Measurements from ENCODE around the gene MRC2.
A peak's percentile ranks its signal among the peaks of the same experiment; 100 is the strongest.

The MRC2 gene

DNA sequence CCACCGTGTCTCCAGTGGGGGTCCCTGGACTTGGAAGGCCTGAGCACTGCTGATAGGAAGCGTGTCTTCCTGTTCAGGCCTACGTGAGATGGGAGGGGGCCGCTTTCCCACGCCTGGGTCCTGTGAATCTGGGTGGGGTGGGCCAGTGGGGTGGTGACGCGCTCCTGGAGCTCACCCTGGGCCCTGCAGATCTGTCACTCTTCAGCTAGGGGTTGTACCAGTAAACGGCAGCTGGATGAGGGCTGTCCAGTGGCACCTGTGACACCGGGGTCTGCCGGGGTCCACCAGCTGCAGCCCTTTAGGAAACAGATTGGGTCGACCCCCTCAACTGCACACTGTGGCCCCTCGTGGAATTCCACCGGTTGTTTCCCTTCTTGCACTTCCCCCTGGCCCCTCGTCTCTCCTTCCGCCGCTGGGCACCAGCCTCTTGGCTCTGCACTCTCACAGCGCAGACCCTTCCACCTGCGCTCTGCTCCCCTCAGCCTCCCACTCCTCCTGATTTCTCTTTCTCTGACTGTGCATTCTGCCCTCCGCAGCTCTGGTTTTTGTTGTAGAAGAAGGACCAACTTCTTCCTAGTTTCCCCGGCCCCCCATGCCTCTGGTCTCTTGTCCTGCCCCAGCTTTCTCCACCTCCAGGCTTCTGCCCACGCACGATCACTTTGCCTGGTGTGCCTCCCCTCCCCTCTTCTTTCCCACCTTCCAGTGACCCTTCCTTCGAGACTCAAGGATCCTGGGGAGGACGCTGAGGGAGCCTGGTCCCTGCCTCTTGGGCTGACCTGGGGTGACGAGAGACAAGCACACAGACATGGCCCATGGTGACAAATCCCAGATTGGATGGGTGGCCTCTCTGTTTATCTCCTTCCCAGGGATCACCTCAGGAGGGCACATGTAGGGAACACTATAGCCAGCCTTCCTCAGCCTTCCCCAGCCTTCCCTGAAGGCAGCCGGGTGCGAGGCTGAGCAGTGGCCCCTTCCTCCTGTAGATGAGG is 4.8 kb downstream of the MRC2 start:
- H3K27me3 Mint-ChIP-seq: peaks cover 37 to 45% of the 10 kb centered on the region in 2 donors
- H3K9me3 Mint-ChIP-seq: no peaks in the 10 kb centered on the region
- peaks cover 6 to 7% of the 10 kb centered on the region in 2 donors for H3K4me1 Mint-ChIP-seq (ENCODE audit: low read depth in 2 of 2)
- DNase-seq (no peak), ATAC-seq (replicated peaks) (no peak)
- no peak overlapping the region for H3K4me3 Mint-ChIP-seq
- H3K27ac Mint-ChIP-seq: no peak overlapping the region
- no peaks in the 10 kb centered on the region for H3K36me3 Mint-ChIP-seq (ENCODE audit: insufficient read depth)

DNA sequence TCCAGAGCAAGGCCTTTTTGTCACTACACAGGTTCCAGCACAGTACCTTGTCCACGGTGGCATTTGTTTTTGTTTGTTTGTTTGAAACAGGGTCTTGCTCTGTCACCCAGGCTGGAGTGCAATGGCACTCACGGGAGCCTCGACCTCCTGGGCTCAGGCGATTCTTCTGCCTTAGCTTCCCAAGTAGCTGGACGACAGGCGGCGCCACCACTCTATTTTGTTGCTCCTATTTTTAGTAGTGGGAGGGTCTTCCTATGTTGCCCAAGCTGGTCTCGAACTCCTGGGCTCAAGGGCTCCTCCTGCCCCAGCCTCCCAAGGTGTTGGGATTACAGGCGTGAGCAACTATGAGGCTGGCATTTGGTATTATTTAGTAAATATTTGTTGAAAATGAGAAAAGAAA is 10.3 kb downstream of the MRC2 start:
- H3K27me3 Mint-ChIP-seq: peaks cover 0 to 7% of the 10 kb centered on the region in 2 donors
- ATAC-seq (replicated peaks) (no peak), DNase-seq (no peak)
- H3K36me3 Mint-ChIP-seq (ENCODE audit: insufficient read depth): no peaks in the 10 kb centered on the region
- H3K9me3 Mint-ChIP-seq: no peaks in the 10 kb centered on the region
- H3K4me3 Mint-ChIP-seq: no peak overlapping the region
- no peak overlapping the region for H3K27ac Mint-ChIP-seq
- H3K4me1 Mint-ChIP-seq (ENCODE audit: low read depth in 2 of 2): no peaks in the 10 kb centered on the region

DNA sequence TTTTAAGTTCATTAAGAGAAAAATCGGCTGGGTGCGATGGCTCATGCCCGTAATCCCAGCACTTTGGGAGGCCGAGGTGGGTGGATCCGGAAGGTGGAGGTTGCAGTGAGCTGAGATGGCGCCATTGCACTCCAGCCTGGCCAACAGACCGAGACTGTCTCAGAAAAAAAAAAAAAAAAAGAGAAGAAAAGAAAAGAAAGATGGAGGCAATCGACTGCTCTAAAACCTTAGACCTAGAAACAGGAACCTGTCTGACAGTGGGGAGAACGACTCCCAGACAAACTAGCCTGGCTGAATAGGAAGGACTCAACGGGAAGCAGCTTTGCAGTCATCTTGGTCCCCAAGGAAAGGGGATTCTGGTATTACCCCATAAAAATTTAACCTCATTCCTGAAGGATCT is 13.7 kb downstream of the MRC2 start:
- ATAC-seq (replicated peaks) (no peak), DNase-seq (no peak)
- Mint-ChIP-seq H3K9me3 (no peaks in the 10 kb centered on the region), H3K36me3 (ENCODE audit: insufficient read depth) (no peaks in the 10 kb centered on the region), H3K27me3 (peaks cover 6% of the 10 kb centered on the region in 2 donors), H3K4me1 (ENCODE audit: low read depth in 2 of 2) (no peaks in the 10 kb centered on the region), H3K4me3 (no peak overlapping the region), H3K27ac (no peak overlapping the region)

DNA sequence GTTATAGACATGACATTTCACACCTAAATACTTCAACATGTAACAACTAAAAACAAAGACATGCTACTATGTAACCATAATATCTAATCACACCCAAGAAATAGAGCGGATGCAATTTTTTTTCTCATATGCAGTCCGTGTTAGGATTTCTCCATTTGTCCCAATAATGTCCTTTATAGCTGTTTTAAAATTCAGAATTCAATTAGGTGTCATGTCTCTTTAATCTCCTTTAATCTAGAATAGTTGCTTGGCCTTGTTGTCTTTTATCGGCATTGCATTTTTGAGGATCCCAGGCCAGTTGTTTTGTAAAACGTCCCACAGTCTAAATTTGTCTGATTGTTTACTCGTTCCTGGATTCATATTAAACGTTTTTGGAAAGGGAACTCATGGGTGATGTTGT is 14.5 kb downstream of the MRC2 start:
- Mint-ChIP-seq H3K4me1 (ENCODE audit: low read depth in 2 of 2) (no peaks in the 10 kb centered on the region), H3K4me3 (no peak overlapping the region), H3K27ac (no peak overlapping the region), H3K36me3 (ENCODE audit: insufficient read depth) (no peaks in the 10 kb centered on the region), H3K9me3 (no peaks in the 10 kb centered on the region), H3K27me3 (peaks cover 6% of the 10 kb centered on the region in 2 donors)
- no peak for ATAC-seq (replicated peaks)
- DNase-seq: no peak

DNA sequence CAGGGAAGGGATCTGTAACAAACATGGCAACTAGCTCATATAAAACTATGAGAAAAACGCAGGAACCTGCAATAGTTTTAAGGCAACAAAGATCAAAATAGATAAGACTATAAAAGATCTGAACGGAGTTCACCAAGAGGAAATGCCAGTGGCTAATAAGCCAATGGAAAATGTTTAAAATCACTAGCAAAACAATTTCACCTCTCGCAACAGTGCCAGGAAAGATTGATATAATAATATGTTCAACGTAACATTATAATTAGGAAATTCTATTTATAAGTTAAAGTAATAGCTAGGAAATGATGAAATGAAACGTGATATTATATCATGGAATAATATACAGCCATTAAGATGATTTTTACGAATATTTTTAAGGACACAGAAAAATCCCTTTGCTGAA is 16.0 kb downstream of the MRC2 start:
- no peak for DNase-seq
- Mint-ChIP-seq H3K9me3 (no peaks in the 10 kb centered on the region), H3K4me3 (no peak overlapping the region), H3K27ac (no peak overlapping the region), H3K27me3 (peaks cover 6% of the 10 kb centered on the region in 2 donors), H3K36me3 (ENCODE audit: insufficient read depth) (no peaks in the 10 kb centered on the region), H3K4me1 (ENCODE audit: low read depth in 2 of 2) (no peaks in the 10 kb centered on the region)
- no peak for ATAC-seq (replicated peaks)

DNA sequence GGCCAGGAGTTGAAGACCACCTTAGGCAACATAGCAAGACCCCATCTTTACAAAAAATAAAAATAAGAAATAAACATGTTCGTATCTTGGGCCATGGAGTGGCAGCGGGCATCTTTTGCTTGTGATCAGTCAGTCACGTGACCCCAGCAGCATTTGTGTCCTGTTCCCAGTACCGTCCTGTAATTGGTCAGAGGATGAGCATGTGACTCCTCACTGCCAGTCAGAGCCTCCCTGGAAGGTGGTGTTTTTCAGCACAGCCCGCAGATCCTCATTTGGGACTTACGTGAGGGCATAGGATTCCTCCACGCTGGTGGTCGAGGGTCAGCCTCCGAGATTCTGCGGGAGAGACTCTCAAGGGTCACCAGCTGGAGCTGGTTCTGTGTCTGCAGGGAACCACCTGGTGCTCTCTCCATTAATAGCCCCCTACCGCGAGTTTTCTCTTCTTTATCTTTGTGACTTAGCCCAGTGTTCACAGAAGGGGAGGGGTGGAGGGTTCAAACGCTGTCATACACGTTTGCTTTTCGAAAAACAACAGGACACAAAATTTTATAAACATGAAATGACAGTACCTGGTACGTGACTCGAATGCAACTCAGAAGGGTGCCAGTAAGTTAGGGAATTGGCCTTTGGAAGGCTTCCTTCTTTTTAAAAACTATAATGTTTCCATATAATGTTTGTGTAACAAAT is 17.2 kb downstream of the MRC2 start:
- Mint-ChIP-seq H3K27me3 (peaks cover 6% of the 10 kb centered on the region in 2 donors), H3K4me1 (ENCODE audit: low read depth in 2 of 2) (no peaks in the 10 kb centered on the region)
- ATAC-seq (replicated peaks): no peak

DNA sequence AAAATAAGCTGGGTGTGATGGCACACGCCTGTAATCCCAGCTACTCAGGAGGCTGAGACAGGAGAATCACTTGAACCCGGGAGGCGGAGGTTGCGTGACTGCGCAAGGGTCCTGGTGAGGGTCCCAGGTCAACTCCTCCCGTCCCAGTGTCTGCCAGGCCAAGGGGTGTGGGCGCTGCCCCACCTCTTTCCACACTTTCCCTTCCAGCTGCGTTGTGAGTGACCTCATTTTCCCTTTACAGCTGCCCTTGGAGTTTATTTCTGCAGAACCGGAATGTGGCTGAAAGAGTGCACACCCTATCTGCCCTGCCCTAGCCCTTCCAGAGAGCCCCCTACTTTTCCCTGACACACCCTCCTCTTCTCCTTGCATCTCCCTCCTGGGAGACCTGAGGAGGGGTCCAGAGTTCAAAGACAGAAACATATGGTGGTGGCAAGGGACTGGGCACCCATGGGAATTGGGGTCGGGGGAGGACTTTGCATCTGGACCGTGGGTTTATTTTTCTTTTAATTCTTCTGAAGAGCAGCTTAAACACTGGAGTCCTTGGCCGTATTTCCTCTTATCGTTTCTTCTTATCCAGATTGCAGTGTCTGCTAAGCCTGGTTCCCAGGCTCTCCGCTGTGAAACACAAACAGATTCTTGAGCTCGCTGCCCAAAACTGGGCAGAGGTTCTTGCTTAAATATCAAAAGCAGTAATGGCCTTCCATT is 20.9 kb downstream of the MRC2 start:
- ATAC-seq (replicated peaks): no peak
- DNase-seq: no peak
- H3K4me3 Mint-ChIP-seq: no peak overlapping the region
- H3K36me3 Mint-ChIP-seq (ENCODE audit: insufficient read depth): no peaks in the 10 kb centered on the region
- H3K27me3 Mint-ChIP-seq: peaks cover 15 to 25% of the 10 kb centered on the region in 2 donors
- H3K27ac Mint-ChIP-seq: no peak overlapping the region
- H3K9me3 Mint-ChIP-seq: no peaks in the 10 kb centered on the region
- H3K4me1 Mint-ChIP-seq (ENCODE audit: low read depth in 2 of 2): peaks cover 11 to 15% of the 10 kb centered on the region in 2 donors

More for the DNA sequence above, 17.2 kb downstream of the MRC2 start:
- DNase-seq: no peak
- Mint-ChIP-seq H3K9me3 (no peaks in the 10 kb centered on the region), H3K27ac (no peak overlapping the region), H3K4me3 (no peak overlapping the region), H3K36me3 (ENCODE audit: insufficient read depth) (no peaks in the 10 kb centered on the region)

DNA sequence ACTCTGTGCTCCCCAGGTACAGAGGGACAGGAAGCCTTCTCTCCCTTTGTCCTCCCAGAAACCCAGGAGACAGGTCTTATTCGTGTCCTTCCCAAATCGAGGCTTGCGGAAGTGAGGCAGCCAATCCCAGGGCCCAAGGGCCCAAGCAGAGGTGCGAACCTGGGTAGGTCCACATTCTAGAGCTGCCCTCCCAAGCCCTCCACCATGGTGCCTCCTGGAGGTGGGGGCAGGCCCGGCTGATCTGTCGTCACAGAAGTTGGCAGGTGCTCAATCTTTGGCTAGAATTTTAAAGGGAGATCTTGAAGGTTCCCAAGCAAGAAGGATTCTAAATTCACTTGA is 21.5 kb downstream of the MRC2 start:
- no peaks in the 10 kb centered on the region for H3K36me3 Mint-ChIP-seq (ENCODE audit: insufficient read depth)
- peaks cover 14 to 18% of the 10 kb centered on the region in 2 donors for H3K4me1 Mint-ChIP-seq (ENCODE audit: low read depth in 2 of 2)
- no peak overlapping the region for H3K27ac Mint-ChIP-seq
- H3K4me3 Mint-ChIP-seq: no peak overlapping the region
- H3K9me3 Mint-ChIP-seq: no peaks in the 10 kb centered on the region
- no peak for ATAC-seq (replicated peaks)
- DNase-seq: no peak
- peaks cover 19 to 28% of the 10 kb centered on the region in 2 donors for H3K27me3 Mint-ChIP-seq

DNA sequence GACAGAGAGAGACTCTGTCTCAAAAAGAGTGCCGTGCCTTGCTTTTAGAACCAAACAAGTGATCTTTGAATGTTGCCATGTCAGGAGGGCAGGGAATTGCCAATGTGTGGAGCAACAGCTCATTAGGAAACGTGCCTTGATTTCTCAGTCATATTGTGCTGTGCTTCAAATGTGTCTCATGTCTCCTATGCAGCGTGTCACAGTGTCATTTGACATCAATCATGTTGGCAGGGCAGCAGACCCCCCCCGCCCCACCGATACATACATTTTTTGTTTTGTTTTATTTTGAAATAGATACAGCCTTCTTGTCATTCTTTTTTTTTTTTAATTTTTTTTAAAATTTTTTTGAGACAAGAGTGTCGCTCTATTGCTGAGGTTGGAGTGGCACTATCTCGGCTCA is 22.1 kb downstream of the MRC2 start:
- no peak overlapping the region for H3K4me3 Mint-ChIP-seq

DNA sequence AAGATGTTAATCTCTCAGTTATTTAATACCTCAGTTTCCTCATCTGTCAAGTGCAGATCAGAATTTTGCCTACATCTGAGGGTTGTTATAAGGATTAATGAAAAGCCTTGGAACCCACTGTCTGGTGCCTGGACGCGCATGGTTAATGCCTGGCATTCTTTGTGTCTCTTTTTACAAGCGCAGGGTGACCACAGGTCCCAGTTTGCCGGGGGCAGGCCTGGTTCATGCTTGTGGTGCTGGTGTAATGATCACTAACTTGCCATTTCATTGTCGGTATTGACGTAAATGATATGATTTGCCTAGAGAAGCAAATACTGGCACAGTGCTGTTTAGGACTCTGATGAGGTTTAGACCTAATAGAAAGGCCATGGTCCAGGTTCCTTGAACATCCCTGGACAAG is 23.1 kb downstream of the MRC2 start:
- H3K27ac Mint-ChIP-seq: no peak overlapping the region
- H3K4me1 Mint-ChIP-seq (ENCODE audit: low read depth in 2 of 2): peaks cover 14 to 22% of the 10 kb centered on the region in 2 donors
- H3K4me3 Mint-ChIP-seq: no peak overlapping the region

More for the DNA sequence above, 22.1 kb downstream of the MRC2 start:
- peaks cover 14 to 22% of the 10 kb centered on the region in 2 donors for H3K4me1 Mint-ChIP-seq (ENCODE audit: low read depth in 2 of 2)
- ATAC-seq (replicated peaks) (no peak), DNase-seq (no peak)
- no peaks in the 10 kb centered on the region for H3K36me3 Mint-ChIP-seq (ENCODE audit: insufficient read depth)
- peaks cover 25 to 29% of the 10 kb centered on the region in 2 donors for H3K27me3 Mint-ChIP-seq
- no peak overlapping the region for H3K27ac Mint-ChIP-seq
- no peaks in the 10 kb centered on the region for H3K9me3 Mint-ChIP-seq

DNA sequence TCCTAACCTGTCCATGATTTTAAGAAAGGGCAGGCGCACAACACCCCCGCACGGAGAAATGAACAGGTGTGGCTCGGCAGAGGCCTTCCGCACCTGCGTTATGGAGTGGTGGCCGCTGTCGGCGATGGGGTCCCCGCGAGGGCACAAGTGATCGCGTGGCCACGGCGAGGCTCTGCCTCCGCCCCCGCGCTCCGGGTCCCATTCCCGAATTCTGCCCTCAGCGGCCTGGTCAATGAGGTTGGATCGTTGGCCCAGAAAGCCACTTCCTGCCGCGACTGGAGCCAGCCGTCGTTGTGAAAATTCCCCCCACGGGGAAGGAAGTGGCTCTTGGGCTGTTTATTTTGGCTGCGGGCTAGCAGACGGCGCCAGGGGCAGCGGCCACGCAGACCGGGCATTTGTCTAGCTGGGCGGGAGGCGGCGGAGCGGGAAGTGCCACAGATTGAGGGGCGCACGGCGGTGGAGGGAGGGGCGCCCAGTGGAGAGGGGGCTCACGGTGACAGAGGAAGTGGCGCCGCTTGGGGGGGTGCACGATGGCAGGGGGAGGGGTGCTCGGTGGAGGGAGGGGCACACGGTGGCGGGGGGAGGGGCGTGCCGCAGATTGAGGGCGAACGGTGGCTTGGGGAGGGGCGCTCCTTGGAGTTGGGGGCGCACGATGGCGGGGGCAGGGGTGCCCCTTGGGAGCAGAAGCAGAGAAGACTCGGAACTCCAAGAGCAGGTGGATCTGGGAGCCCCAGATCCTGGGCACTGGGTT is 25.0 kb downstream of the MRC2 start:
- ATAC-seq (replicated peaks) (peak; percentile 30), DNase-seq (peak in 1 of 3 experiments; percentile 16)
- peaks cover 27 to 28% of the 10 kb centered on the region in 2 donors for H3K27me3 Mint-ChIP-seq
- peak overlapping the region; percentile 87 to 94 for H3K4me3 Mint-ChIP-seq
- peaks cover 14 to 22% of the 10 kb centered on the region in 2 donors for H3K4me1 Mint-ChIP-seq (ENCODE audit: low read depth in 2 of 2)
- peak overlapping the region; percentile 69 to 89 for H3K27ac Mint-ChIP-seq
- no peaks in the 10 kb centered on the region for H3K9me3 Mint-ChIP-seq
- no peaks in the 10 kb centered on the region for H3K36me3 Mint-ChIP-seq (ENCODE audit: insufficient read depth)

More for the DNA sequence above, 23.1 kb downstream of the MRC2 start:
- no peak for DNase-seq
- H3K9me3 Mint-ChIP-seq: no peaks in the 10 kb centered on the region
- H3K36me3 Mint-ChIP-seq (ENCODE audit: insufficient read depth): no peaks in the 10 kb centered on the region
- H3K27me3 Mint-ChIP-seq: peaks cover 27 to 28% of the 10 kb centered on the region in 2 donors
- no peak for ATAC-seq (replicated peaks)

DNA sequence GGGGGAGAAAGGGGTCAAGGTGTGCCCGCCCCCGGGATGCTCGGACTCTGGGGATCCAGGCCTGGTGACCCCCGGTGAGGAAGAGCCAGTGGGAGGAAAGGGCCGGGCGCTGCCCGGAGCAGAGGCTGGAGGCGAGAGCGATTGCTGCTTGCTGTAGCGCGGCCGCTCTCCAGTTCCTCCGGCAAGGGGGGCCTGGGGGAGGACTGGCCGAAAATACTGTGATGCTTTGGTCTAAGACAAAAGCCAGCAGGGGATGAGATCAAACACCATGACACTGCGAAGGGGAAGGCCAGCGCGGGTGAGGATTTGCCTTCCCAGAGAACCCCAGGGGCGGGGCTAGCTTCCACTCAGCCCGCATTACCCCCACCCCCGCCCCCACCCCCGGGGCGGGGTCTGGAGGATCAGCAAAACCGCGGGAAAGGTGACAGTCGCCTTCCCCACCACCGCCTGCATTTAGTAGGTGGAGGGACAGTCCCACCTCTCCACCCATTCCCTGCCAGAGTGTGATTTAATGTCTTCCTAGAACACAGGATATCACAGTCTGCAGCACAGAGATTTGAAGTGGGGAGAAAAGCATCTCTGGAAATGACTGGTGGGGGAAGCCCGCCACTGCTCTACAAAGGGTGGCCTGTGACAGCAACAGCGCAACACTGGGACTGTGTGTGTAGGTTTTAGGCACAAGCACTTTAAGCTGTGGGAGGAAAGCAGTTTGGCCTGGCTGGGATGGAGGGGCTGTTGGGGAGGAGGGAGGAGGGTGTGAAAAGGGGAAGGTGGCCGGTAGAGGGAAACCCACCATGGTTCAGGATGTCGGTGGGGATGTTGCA is 25.7 kb downstream of the MRC2 start:
- ATAC-seq (replicated peaks): peak; percentile 84
- peak overlapping the region; percentile 69 to 89 for H3K27ac Mint-ChIP-seq
- peak; percentile 26 to 55 (median 51) for DNase-seq

More for the DNA sequence above, 25.7 kb downstream of the MRC2 start:
- H3K36me3 Mint-ChIP-seq (ENCODE audit: insufficient read depth): no peaks in the 10 kb centered on the region
- peak overlapping the region; percentile 87 to 94 for H3K4me3 Mint-ChIP-seq
- no peaks in the 10 kb centered on the region for H3K9me3 Mint-ChIP-seq
- H3K27me3 Mint-ChIP-seq: peaks cover 28 to 33% of the 10 kb centered on the region in 2 donors
- peaks cover 14 to 22% of the 10 kb centered on the region in 2 donors for H3K4me1 Mint-ChIP-seq (ENCODE audit: low read depth in 2 of 2)
